Liver (tissue), 3 donors: ENCODE measurements around the gene IL6.

Source experiments
- ATF3 ChIP-seq: IDR thresholded peaks from 2 replicates; pipeline ENCODE4 v1.6.1; 2016; ENCODE audit warnings: antibody characterized with exemption
- CTCF ChIP-seq: fragments of 150-350 bp; IDR thresholded peaks from 2 replicates; pipeline ENCODE4 v1.5.1; 2017; ENCODE audit warnings: improper control_type of control experiment, low read depth, low read length; ENCODE audit not compliant: missing input control
- FOXA2 ChIP-seq: IDR thresholded peaks from 2 replicates; pipeline ENCODE4 v1.6.1; 2016; ENCODE audit warnings: antibody characterized with exemption
- HNF4G ChIP-seq: IDR thresholded peaks from 2 replicates; pipeline ENCODE4 v1.6.1; 2016; ENCODE audit warnings: antibody characterized with exemption
- MAX ChIP-seq: IDR thresholded peaks from 2 replicates; pipeline ENCODE4 v1.6.1; 2016; ENCODE audit warnings: antibody characterized with exemption
- RAD21 ChIP-seq, 2 donors: IDR thresholded peaks; 2 replicates each; pipeline ENCODE4 v1.6.1; 2016; ENCODE audit warnings: antibody characterized with exemption in 2 of 2, mild to moderate bottlenecking in 2 of 2
- RXRA ChIP-seq, 2 donors: IDR thresholded peaks; 2 replicates each; pipeline ENCODE4 v1.6.1; 2017 to 2018; ENCODE audit warnings: antibody characterized with exemption in 2 of 2, mild to moderate bottlenecking in 1 of 2
- SP1 ChIP-seq: IDR thresholded peaks from 2 replicates; pipeline ENCODE4 v1.6.1; 2018; ENCODE audit warnings: antibody characterized with exemption, mild to moderate bottlenecking
- YY1 ChIP-seq: IDR thresholded peaks from 2 replicates; pipeline ENCODE4 v1.6.1; 2016; ENCODE audit warnings: antibody characterized with exemption, mild to moderate bottlenecking
- TF ChIP-seq, protein P1 (sequence below): IDR thresholded peaks from 2 replicates; pipeline ENCODE4 v1.6.1; 2016; ENCODE audit warnings: antibody characterized with exemption
- donor health status: healthy.
- donor health status: healthy.

- TF ChIP-seq CTCF: no peak
- TF ChIP-seq SP1: no peak
- no peak for TF ChIP-seq MAX
- no peak for TF ChIP-seq RXRA (IDR thresholded peaks at IDR 0.05)
- no peak for TF ChIP-seq YY1
- no peak for TF ChIP-seq FOXA2
- TF ChIP-seq RAD21 (IDR thresholded peaks at IDR 0.05): no peak
- TF ChIP-seq, protein P1, sequence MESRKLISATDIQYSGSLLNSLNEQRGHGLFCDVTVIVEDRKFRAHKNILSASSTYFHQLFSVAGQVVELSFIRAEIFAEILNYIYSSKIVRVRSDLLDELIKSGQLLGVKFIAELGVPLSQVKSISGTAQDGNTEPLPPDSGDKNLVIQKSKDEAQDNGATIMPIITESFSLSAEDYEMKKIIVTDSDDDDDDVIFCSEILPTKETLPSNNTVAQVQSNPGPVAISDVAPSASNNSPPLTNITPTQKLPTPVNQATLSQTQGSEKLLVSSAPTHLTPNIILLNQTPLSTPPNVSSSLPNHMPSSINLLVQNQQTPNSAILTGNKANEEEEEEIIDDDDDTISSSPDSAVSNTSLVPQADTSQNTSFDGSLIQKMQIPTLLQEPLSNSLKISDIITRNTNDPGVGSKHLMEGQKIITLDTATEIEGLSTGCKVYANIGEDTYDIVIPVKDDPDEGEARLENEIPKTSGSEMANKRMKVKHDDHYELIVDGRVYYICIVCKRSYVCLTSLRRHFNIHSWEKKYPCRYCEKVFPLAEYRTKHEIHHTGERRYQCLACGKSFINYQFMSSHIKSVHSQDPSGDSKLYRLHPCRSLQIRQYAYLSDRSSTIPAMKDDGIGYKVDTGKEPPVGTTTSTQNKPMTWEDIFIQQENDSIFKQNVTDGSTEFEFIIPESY: no peak
- no peak for TF ChIP-seq HNF4G
- no peak for TF ChIP-seq ATF3
These were observed 3.2 kb downstream of the IL6 start for GRCh38 chr7:22730066-22730710.
